Thymus (tissue), 14 donors: ENCODE data around the gene CNIH1. TPM values are rescaled to one million over a fixed set of nuclear protein-coding genes. Genes with fewer than 3 reads are reported as not detected.
A peak's percentile ranks its signal among the peaks of the same experiment; 100 is the strongest.

Experiments used
- DNase-seq, 9 donors: peaks; one replicate each; pipeline ENCODE4 v3.0.0-alpha.2; 2013; ENCODE audit warnings: low spot score in 9 of 9, low read depth in 6 of 9, missing footprints in 1 of 9
- H3K27ac ChIP-seq, 2 donors: one replicate each; pipeline ENCODE4 v1.5.1; 2013; ENCODE audit warnings: control low read depth in 1 of 2, low read depth in 1 of 2, low read length in 1 of 2, mild to moderate bottlenecking in 1 of 2, moderate library complexity in 1 of 2
- H3K27me3 ChIP-seq, 2 donors: one replicate each; pipeline ENCODE4 v1.5.1; 2013; ENCODE audit warnings: low read length in 1 of 2; ENCODE audit not compliant: control insufficient read depth in 2 of 2, insufficient read depth in 1 of 2
- H3K36me3 ChIP-seq, 2 donors: one replicate each; pipeline ENCODE4 v1.5.1; 2013; ENCODE audit warnings: low read length in 1 of 2, mild to moderate bottlenecking in 1 of 2, moderate library complexity in 1 of 2; ENCODE audit not compliant: control insufficient read depth in 2 of 2, insufficient read depth in 2 of 2
- H3K4me1 ChIP-seq, 2 donors: one replicate each; pipeline ENCODE4 v1.5.1; 2013; ENCODE audit warnings: low read length in 2 of 2; ENCODE audit not compliant: control insufficient read depth in 2 of 2, insufficient read depth in 2 of 2
- H3K4me3 ChIP-seq, 2 donors: one replicate each; pipeline ENCODE4 v1.5.1; 2013; ENCODE audit warnings: low read length in 2 of 2, control low read depth in 1 of 2, mild to moderate bottlenecking in 1 of 2
- H3K9me3 ChIP-seq, 2 donors: one replicate each; pipeline ENCODE4 v1.5.1; 2013; ENCODE audit warnings: low read length in 1 of 2, mild to moderate bottlenecking in 1 of 2; ENCODE audit not compliant: control insufficient read depth in 2 of 2, insufficient read depth in 1 of 2
- whole genome bisulfite sequencing: extraction: QIAGEN DNeasy Blood & Tissue Kit; methylation state at CpG from one replicate; pipeline ENCODE4 v1.1.7; 2013; 5-methylcytosine and 5-hydroxymethylcytosine counted together
- long read RNA-seq, 10 donors: transcript quantifications; one replicate each; lab custom pipeline, GENCODE V29; 2026
- polyA plus RNA-seq: library from polyadenylated mRNA; stranded (reverse); fragments of 200-250 nt; gene quantifications from one replicate; pipeline ENCODE4 v1.2.3, GENCODE V29; 2013
- total RNA-seq: library from RNA; stranded (reverse); fragments of 120-200 nt; gene quantifications from one replicate; pipeline ENCODE4 v1.2.4, GENCODE V29; 2013
- donor health status: healthy.

CNIH1 gene
- 55.8 TPM for total RNA-seq
- 73.7 TPM for polyA plus RNA-seq
- long read RNA-seq, donor 1, full-length matches to known transcripts, result 9 of 9 reads
- long read RNA-seq, donor 1, partial matches to known transcripts, result 0 of 9 reads
- long read RNA-seq, donor 1, other reads (novel, unspliced or antisense), result 0 of 9 reads
- long read RNA-seq, donor 2, result 0 reads
- long read RNA-seq, donor 3, full-length matches to known transcripts, result 62 of 67 reads
- long read RNA-seq, donor 3, partial matches to known transcripts, result 5 of 67 reads
- long read RNA-seq, donor 3, other reads (novel, unspliced or antisense), result 0 of 67 reads
- long read RNA-seq, donor 4, full-length matches to known transcripts, result 29 of 29 reads
- long read RNA-seq, donor 4, partial matches to known transcripts, result 0 of 29 reads
- long read RNA-seq, donor 4, other reads (novel, unspliced or antisense), result 0 of 29 reads
- long read RNA-seq, donor 5, full-length matches to known transcripts, result 83 of 83 reads
- long read RNA-seq, donor 5, partial matches to known transcripts, result 0 of 83 reads
- long read RNA-seq, donor 5, other reads (novel, unspliced or antisense), result 0 of 83 reads
- long read RNA-seq, donor 6, full-length matches to known transcripts, result 32 of 32 reads
- long read RNA-seq, donor 6, partial matches to known transcripts, result 0 of 32 reads
- long read RNA-seq, donor 6, other reads (novel, unspliced or antisense), result 0 of 32 reads
- long read RNA-seq, donor 7, full-length matches to known transcripts, result 64 of 64 reads
- long read RNA-seq, donor 7, partial matches to known transcripts, result 0 of 64 reads
- long read RNA-seq, donor 7, other reads (novel, unspliced or antisense), result 0 of 64 reads
- long read RNA-seq, donor 8, full-length matches to known transcripts, result 18 of 18 reads
- long read RNA-seq, donor 8, partial matches to known transcripts, result 0 of 18 reads
- long read RNA-seq, donor 8, other reads (novel, unspliced or antisense), result 0 of 18 reads
- long read RNA-seq, donor 9, full-length matches to known transcripts, result 36 of 36 reads
- long read RNA-seq, donor 9, partial matches to known transcripts, result 0 of 36 reads
- long read RNA-seq, donor 9, other reads (novel, unspliced or antisense), result 0 of 36 reads
- long read RNA-seq, donor 10, full-length matches to known transcripts, result 58 of 58 reads
- long read RNA-seq, donor 10, partial matches to known transcripts, result 0 of 58 reads
- long read RNA-seq, donor 10, other reads (novel, unspliced or antisense), result 0 of 58 reads

- Histone ChIP-seq H3K27me3 (no peaks in the 10 kb centered on the region), H3K4me1 (peaks cover 7 to 10% of the 10 kb centered on the region in 2 donors), H3K36me3 (no peaks in the 10 kb centered on the region), H3K9me3 (no peaks in the 10 kb centered on the region), H3K4me3 (peak within 1 kb of the TSS; percentile 63 to 70), H3K27ac (peak within 1 kb of the TSS; percentile 94 to 95)
- DNase-seq, result peak; percentile 65 to 94 (median 86)
- under 1% methylated on average over 100 of the region's 100 CpGs for WGBS
Measured at GRCh38 chr14:54440873-54441868, at the start of gene CNIH1. Gene CNIH1 (minus strand): TSS chr14:54441374. CDS start chr14:54441327, 47 bp downstream.

DNA sequence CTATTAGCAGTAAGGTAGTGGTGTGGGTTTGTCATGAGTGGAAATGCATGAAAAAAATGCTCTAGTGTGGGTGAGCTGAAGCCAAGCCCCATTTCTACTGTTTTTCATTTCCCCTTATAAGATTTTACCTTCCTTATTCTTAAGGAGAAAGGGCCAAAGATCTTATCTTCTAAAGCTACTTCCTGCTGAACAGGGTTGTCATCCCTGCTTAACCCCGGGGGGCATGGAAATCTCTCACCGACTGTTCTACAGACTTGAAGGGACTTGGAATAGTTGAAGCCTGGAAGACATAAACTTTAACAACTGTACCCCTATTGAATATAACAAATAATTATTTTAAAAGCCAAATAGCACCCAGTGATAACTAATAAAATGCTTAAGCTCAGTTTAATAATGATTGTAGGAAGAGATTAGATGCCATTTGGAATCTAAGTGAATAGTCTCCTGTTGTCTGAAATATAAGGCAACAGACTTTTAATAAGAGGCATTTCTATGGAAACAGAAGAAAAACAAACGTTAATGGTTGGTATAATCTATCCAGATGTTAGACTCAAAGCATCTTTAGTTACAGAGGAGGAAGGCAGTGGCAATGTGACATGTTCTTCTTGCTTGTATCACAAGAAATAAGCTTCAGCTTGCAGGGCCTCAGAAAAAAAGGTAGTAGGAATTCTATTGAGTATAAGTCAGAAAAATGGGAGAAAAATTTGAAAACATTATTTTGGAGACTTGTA is 49.4 kb upstream of the CNIH1 start:
- H3K4me3 ChIP-seq, result no peak overlapping the region

GRCh38 chr14:54489731-54490444 is 48.7 kb upstream of the CNIH1 start:
- Histone ChIP-seq H3K9me3 (no peaks in the 10 kb centered on the region), H3K4me1 (peaks cover 4 to 17% of the 10 kb centered on the region in 2 donors), H3K36me3 (no peaks in the 10 kb centered on the region), H3K27me3 (no peaks in the 10 kb centered on the region), H3K27ac (no peak overlapping the region), H3K4me3 (no peak overlapping the region)
- WGBS, result 97% methylated on average over 4 of the region's 4 CpGs
- DNase-seq, result no peak

More for the DNA sequence above, 49.4 kb upstream of the CNIH1 start:
- no peak for DNase-seq
- peaks cover 4 to 17% of the 10 kb centered on the region in 2 donors for H3K4me1 ChIP-seq
- no peak overlapping the region for H3K27ac ChIP-seq
- WGBS, result 20% methylated on average over 3 of the region's 3 CpGs
- no peaks in the 10 kb centered on the region for H3K36me3 ChIP-seq
- no peaks in the 10 kb centered on the region for H3K27me3 ChIP-seq
- no peaks in the 10 kb centered on the region for H3K9me3 ChIP-seq

DNA sequence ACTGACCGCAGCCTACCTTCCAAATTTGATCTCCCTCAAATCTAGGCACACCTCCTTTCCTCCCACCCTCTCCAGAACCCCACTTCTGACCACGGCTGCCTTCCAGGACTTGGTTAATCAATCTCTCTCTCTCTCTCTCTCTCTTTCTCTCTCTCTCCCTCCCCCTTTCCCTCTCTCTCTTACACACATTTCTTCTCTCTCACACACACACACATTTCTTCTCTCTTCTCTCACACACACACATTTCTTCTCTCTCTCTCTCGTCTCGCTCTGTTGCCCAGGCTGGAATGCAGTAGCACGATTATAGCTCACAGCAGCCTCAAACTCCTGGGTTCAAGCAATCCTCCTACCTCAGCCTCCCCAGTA is 48.1 kb upstream of the CNIH1 start:
- H3K27ac ChIP-seq, result peak overlapping the region; percentile 4 to 50
- peak overlapping the region; percentile 77 to 87 for H3K4me3 ChIP-seq
- no peaks in the 10 kb centered on the region for H3K9me3 ChIP-seq
- H3K4me1 ChIP-seq, result peaks cover 4 to 17% of the 10 kb centered on the region in 2 donors
- DNase-seq, result peak in 1 of 9 donors; percentile 3
- H3K36me3 ChIP-seq, result no peaks in the 10 kb centered on the region
- 55% methylated on average over 5 of the region's 5 CpGs for WGBS
- H3K27me3 ChIP-seq, result no peaks in the 10 kb centered on the region

DNA sequence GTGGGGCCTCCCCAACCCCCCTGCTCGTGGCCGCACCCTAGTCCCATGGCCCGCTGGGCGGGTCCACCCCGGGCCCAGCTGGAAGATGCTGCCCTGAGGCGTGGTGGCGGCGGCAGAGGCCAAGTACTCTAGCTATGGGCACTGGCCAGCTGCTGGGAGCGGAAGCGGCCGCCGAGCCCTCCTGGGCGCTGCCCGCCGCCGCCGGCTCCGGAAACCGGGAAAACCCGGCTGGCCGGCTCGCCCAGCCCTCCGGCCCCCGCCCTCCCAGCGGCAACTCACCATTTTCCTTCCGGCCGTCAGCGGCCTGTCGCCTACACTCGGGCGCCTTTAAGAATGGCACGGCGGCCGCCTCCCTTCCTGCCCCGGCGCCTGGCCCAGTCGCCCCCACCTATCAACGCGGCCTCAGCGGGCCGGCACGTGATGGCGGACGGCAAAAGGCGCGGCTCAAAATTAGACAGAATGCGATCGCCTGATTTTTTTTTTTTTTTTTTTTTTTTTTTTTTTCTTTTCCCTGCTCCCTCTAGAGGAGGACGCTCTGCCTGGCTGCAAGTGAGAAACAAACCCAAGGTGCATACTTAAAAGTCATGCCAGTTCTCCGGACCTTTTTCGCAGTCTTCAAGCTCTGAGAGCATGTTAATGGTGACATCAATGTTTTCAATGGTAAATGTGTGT is 47.6 kb upstream of the CNIH1 start, which contains the start of gene GMFB:
TSS of gene GMFB (minus strand) at position 335 of the 672 bp plus-strand sequence. CDS start at position 282, 53 bp downstream.
- Histone ChIP-seq H3K4me1 (peaks cover 4 to 17% of the 10 kb centered on the region in 2 donors), H3K36me3 (no peaks in the 10 kb centered on the region), H3K27me3 (no peaks in the 10 kb centered on the region), H3K9me3 (no peaks in the 10 kb centered on the region), H3K4me3 (peak within 1 kb of the TSS; percentile 77 to 87), H3K27ac (peak within 1 kb of the TSS; percentile 69 to 89)
- WGBS, result 0% methylated on average over 51 of the region's 51 CpGs
- peak in 8 of 9 donors; percentile 56 to 91 (median 69) for DNase-seq

GRCh38 chr14:54488318-54488645 is 47.1 kb upstream of the CNIH1 start:
- H3K36me3 ChIP-seq, result no peaks in the 10 kb centered on the region
- DNase-seq, result peak in 2 of 9 donors; percentile 7 to 16
- peak overlapping the region; percentile 69 to 89 for H3K27ac ChIP-seq
- H3K27me3 ChIP-seq, result no peaks in the 10 kb centered on the region
- peaks cover 4 to 17% of the 10 kb centered on the region in 2 donors for H3K4me1 ChIP-seq
- H3K9me3 ChIP-seq, result no peaks in the 10 kb centered on the region
- under 1% methylated on average over 9 of the region's 9 CpGs for WGBS
- peak overlapping the region; percentile 77 to 87 for H3K4me3 ChIP-seq

DNA sequence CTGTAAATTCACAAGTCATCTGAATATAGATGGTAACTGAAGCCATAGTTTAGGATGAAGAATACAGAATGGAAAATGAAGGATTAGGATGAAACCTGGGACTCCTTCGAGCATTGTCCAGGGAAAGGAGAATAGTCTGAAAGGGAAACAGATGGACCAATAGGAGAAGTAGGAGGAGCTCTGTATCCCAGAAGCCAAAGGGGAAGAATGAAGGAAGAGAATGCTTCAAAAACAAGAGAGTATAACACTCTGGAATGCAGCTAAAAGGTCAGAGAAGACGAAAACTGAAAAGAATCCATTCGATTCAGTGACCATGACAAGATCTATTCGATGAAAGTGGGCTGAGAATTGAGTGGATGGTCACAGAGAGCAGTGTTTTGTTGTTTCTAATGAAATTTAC is 46.6 kb upstream of the CNIH1 start:
- Histone ChIP-seq H3K27me3 (no peaks in the 10 kb centered on the region), H3K4me3 (peak overlapping the region; percentile 77 to 87), H3K9me3 (no peaks in the 10 kb centered on the region), H3K27ac (peak overlapping the region in 1 of 2 donors; percentile 69), H3K36me3 (peaks cover 0 to 4% of the 10 kb centered on the region in 2 donors), H3K4me1 (peaks cover 4 to 17% of the 10 kb centered on the region in 2 donors)
- no peak for DNase-seq
- 83% methylated on average over 4 of the region's 4 CpGs for whole genome bisulfite sequencing
